Activated CD8-positive, alpha-beta T cell treated with anti-CD3 and anti-CD28 coated beads for 36 hours (primary cell): ENCODE data around the gene ZNF44. TPM values are rescaled to one million over a fixed set of nuclear protein-coding genes. Genes with fewer than 3 reads are reported as not detected.

Experiments
- ATAC-seq: fragments of 200-7000 bp; cut with Tn5 transposase; one replicate; pipeline ENCODE4 v1.10.0; 2021; ENCODE audit warnings: mild to moderate bottlenecking, moderate library complexity
- CTCF ChIA-PET: fragments of 350-600 bp; sonication (Branson Sonifier 250); formaldehyde crosslinking; loops from one replicate; lab custom pipeline; 2021; ENCODE audit warnings: antibody characterized with exemption; lab: Charles Lee
- POLR2A ChIA-PET: fragments of 350-600 bp; sonication (Branson Sonifier 250); formaldehyde crosslinking; loops from one replicate; lab custom pipeline; 2021; ENCODE audit warnings: antibody characterized with exemption; lab: Charles Lee
- DNase-seq: peaks from one replicate; pipeline ENCODE4 v3.0.0-alpha.2; 2020
- H3K27ac Mint-ChIP-seq: one replicate; pipeline ENCODE4 v1.8.0; 2021; ENCODE audit warnings: mild to moderate bottlenecking, mixed read lengths
- H3K27me3 Mint-ChIP-seq: one replicate; pipeline ENCODE4 v1.8.0; 2021; ENCODE audit warnings: mixed read lengths
- H3K36me3 Mint-ChIP-seq: one replicate; pipeline ENCODE4 v1.8.0; 2021; ENCODE audit warnings: low read depth, mixed read lengths
- H3K4me1 Mint-ChIP-seq: one replicate; pipeline ENCODE4 v1.8.0; 2021; ENCODE audit warnings: low read depth, mixed read lengths
- H3K4me3 Mint-ChIP-seq: one replicate; pipeline ENCODE4 v1.8.0; 2021; ENCODE audit warnings: mild to moderate bottlenecking, moderate library complexity, mixed read lengths
- H3K9me3 Mint-ChIP-seq: one replicate; pipeline ENCODE4 v1.8.0; 2021; ENCODE audit warnings: mixed read lengths
- intact Hi-C: fragments of 100-400 bp; cut with micrococcal nuclease; formaldehyde crosslinking; loops from one replicate; pipeline ENCODE4 v1.10.0; 2022
- total RNA-seq, 2 experiments: library from RNA; stranded (reverse); gene quantifications; one replicate each; pipeline ENCODE4 v1.2.3, GENCODE V29; 2021
- TF ChIP-seq, protein P1 (sequence below): fragments of 200-600 bp; IDR thresholded peaks from one replicate; pipeline ENCODE4 v1.8.0; 2022; ENCODE audit warnings: antibody characterized with exemption, mild to moderate bottlenecking

Gene ZNF44
- total RNA-seq, 2 experiments from 2014 or later, result 6.1 to 7.1 TPM

- Mint-ChIP-seq H3K27ac (no peak overlapping the region), H3K36me3 (peaks cover 21% of the 10 kb centered on the region), H3K4me3 (no peak overlapping the region), H3K27me3 (no peaks in the 10 kb centered on the region), H3K4me1 (peaks cover 47% of the 10 kb centered on the region), H3K9me3 (no peaks in the 10 kb centered on the region)
- TF ChIP-seq, protein P1, sequence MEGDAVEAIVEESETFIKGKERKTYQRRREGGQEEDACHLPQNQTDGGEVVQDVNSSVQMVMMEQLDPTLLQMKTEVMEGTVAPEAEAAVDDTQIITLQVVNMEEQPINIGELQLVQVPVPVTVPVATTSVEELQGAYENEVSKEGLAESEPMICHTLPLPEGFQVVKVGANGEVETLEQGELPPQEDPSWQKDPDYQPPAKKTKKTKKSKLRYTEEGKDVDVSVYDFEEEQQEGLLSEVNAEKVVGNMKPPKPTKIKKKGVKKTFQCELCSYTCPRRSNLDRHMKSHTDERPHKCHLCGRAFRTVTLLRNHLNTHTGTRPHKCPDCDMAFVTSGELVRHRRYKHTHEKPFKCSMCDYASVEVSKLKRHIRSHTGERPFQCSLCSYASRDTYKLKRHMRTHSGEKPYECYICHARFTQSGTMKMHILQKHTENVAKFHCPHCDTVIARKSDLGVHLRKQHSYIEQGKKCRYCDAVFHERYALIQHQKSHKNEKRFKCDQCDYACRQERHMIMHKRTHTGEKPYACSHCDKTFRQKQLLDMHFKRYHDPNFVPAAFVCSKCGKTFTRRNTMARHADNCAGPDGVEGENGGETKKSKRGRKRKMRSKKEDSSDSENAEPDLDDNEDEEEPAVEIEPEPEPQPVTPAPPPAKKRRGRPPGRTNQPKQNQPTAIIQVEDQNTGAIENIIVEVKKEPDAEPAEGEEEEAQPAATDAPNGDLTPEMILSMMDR, result no peak
- ATAC-seq, result no peak
- no peak for DNase-seq
- intact Hi-C loops, result no loop called here
- ChIA-PET CTCF (interaction anchor here (1.6 kb wide), 1 partner anchor 10 kb away, joined by 4 read pairs; no protein-coding TSS in a partner anchor), POLR2A (no interaction called here)
Observed at GRCh38 chr19:12284226-12284625, 10.5 kb downstream of the ZNF44 start.

DNA sequence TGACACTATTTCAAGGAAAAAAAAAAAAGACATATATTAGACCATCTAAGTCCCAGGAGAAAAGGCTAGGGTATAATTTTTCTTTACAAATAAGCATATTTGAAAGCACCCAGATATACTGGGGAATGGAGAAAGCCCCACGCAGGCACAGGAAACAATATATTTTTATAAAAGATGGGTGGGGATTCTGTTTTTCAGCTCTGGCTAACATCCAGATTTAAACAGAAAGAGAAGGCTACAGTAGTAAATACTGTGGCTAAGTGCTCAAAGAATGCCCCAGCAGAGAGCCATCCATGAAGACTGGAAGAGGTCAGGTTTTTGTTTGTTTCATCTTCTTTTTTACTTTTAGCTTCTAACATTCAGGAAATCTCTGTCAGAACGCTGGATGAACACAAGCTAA lies 16.0 kb downstream of the ZNF44 start:
- Mint-ChIP-seq H3K4me1 (peaks cover 46% of the 10 kb centered on the region), H3K27me3 (no peaks in the 10 kb centered on the region), H3K27ac (no peak overlapping the region), H3K4me3 (no peak overlapping the region), H3K9me3 (peaks cover 33% of the 10 kb centered on the region), H3K36me3 (peaks cover 61% of the 10 kb centered on the region)
- intact Hi-C loops, result no loop called here
- CTCF ChIA-PET, result no interaction called here
- POLR2A ChIA-PET, result interaction anchor here (1.1 kb wide), 1 partner anchor 115 kb away, joined by 3 read pairs; no protein-coding TSS in a partner anchor
- ATAC-seq (no peak), DNase-seq (no peak)
- TF ChIP-seq, protein P1, result no peak

DNA sequence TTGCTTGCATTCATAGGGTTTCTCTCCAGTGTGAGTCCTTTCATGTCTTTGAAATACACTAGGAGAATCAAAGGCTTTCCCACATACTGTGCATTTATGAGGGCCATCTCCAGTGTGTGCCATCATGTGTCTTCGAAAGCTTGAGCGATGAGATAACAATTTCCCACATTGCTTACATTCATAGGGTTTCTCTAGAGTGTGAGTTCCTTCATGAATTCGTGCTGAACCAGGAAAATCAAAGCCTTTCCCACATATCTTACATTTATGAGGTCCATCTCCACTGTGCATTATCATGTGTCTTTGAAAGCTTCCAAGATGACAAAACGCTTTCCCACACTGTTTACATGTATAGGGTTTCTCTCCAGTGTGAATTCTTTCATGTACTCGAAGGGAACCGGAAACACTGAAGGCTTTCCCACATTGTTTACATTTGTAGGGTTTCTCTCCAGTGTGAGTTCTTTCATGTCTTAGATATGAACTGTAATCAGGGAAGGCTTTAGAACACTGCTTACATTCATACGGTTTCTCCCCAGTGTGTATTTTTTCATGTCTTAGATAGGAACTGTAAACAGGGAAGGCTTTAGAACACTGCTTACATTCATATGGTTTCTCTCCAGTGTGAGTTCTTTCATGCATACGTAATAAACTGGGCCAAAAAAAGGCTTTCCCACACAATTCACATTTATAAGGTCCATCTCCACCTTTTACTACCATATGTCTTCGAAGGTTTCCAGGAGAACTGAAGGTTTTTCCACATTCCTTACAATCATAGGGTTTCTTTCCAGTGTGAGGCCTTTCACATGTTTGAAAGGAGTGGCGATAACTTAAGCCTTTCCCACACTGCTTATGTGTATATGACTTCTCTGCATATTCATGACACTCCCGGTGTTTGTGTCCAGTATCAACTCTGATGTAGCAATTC lies 21.4 kb downstream of the ZNF44 start:
- peaks cover 65% of the 10 kb centered on the region for H3K9me3 Mint-ChIP-seq
- no peak for ATAC-seq
- no peaks in the 10 kb centered on the region for H3K27me3 Mint-ChIP-seq
- intact Hi-C loops, result no loop called here
- H3K36me3 Mint-ChIP-seq, result peaks cover 80% of the 10 kb centered on the region
- CTCF ChIA-PET, result no interaction called here
- no peak overlapping the region for H3K4me3 Mint-ChIP-seq
- POLR2A ChIA-PET, result no interaction called here
- DNase-seq, result no peak
- no peak overlapping the region for H3K27ac Mint-ChIP-seq
- H3K4me1 Mint-ChIP-seq, result peaks cover 7% of the 10 kb centered on the region
- TF ChIP-seq, protein P1, result no peak

- Mint-ChIP-seq H3K27ac (no peak overlapping the region), H3K36me3 (peaks cover 74% of the 10 kb centered on the region), H3K4me1 (peaks cover 4% of the 10 kb centered on the region), H3K4me3 (no peak overlapping the region), H3K27me3 (no peaks in the 10 kb centered on the region), H3K9me3 (peaks cover 62% of the 10 kb centered on the region)
- no peak for DNase-seq
- CTCF ChIA-PET, result no interaction called here
- POLR2A ChIA-PET, result no interaction called here
- intact Hi-C loops, result no loop called here
- no peak for ATAC-seq
- TF ChIP-seq, protein P1, result no peak
Observed at GRCh38 chr19:12272386-12272785, 22.3 kb downstream of the ZNF44 start.

DNA sequence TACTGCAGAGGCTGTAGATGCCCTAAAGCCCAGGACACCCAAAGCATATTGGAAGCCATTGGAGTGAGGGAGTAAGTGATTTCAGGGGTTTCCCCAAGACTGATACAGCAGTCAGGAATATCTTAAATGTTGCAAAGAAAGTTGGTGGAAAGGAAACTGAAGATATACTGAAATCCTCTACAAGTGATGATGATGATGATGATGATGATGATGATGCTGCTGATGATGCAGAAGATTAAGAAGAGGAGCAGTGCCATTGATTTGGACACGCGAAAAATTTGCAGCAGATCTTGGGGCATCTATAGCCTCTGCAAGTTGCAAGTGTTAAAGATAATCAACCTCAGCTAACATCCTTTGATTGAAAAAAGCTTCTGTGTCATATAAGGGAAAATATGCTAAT lies 23.8 kb downstream of the ZNF44 start:
- ATAC-seq, result no peak
- H3K9me3 Mint-ChIP-seq, result peaks cover 54% of the 10 kb centered on the region
- ChIA-PET POLR2A (interaction anchor here (0.5 kb wide), 1 partner anchor 62 kb away, joined by 3 read pairs; no protein-coding TSS in a partner anchor), CTCF (no interaction called here)
- H3K4me3 Mint-ChIP-seq, result no peak overlapping the region
- intact Hi-C loops, result no loop called here
- peaks cover 60% of the 10 kb centered on the region for H3K36me3 Mint-ChIP-seq
- DNase-seq, result no peak
- H3K27ac Mint-ChIP-seq, result no peak overlapping the region
- no peaks in the 10 kb centered on the region for H3K27me3 Mint-ChIP-seq
- H3K4me1 Mint-ChIP-seq, result no peaks in the 10 kb centered on the region
- TF ChIP-seq, protein P1, result no peak
